ENCODE data around the gene CAMK1D. TPM values are rescaled to one million over a fixed set of nuclear protein-coding genes. Genes with fewer than 3 reads are reported as not detected.

CAMK1D gene
- total and polyA plus RNA-seq, 2 experiments from 2014 or later, result 4.6 to 7.2 TPM

DNA sequence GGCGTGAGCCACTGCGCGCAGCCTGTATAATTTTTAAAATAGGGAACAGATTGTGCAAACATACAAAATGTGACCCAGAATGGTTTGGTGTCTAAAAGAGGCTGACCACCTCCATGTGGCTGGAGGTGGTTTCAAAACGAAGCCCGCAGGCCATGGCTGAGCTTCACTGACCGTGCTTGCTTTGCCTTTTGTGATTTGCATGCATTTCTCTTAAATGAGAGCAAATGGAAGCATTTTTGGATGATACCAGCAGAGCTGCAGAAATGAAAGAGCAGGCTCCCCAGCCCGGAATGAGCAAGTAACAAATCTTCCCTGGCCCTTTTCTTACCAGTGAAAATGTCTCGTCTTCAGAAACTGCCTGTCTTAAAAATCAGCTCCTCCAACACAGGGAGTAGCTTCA, 239.9 kb downstream of the CAMK1D start:
- Histone ChIP-seq H3K27me3 (ENCODE audit: insufficient read depth) (no peaks in the 10 kb centered on the region), H3K4me3 (no peak overlapping the region), H4K20me1 (replicated peaks; ENCODE audit: insufficient read depth) (no peaks in the 10 kb centered on the region), H3K9me2 (ENCODE audit: insufficient read depth) (no peaks in the 10 kb centered on the region), H3K36me3 (ENCODE audit: insufficient read depth) (no peaks in the 10 kb centered on the region), H3K4me1 (ENCODE audit: insufficient read depth) (peaks cover 3% of the 10 kb centered on the region; the same call in 1 of the 2 replicates), H3F3A (replicated peaks; ENCODE audit: low read depth) (no peaks in the 10 kb centered on the region), H2AFZ (no peak overlapping the region), H3K79me2 (replicated peaks; ENCODE audit: insufficient read depth) (no peaks in the 10 kb centered on the region), H3K4me2 (no peak overlapping the region), H3K27ac (ENCODE audit: low read depth) (no peak overlapping the region)
- DNase-seq (ENCODE audit: low spot score) (no peak), ATAC-seq (no peak)
- Mint-ChIP-seq H3K9me3 (peaks cover 3% of the 10 kb centered on the region; the same call in 1 of the 3 replicates), H3K27me3 (ENCODE audit: insufficient read depth, low read depth, poor library complexity) (no peaks in the 10 kb centered on the region), H3K27ac (no peak overlapping the region), H3K36me3 (ENCODE audit: low read depth) (no peaks in the 10 kb centered on the region), H3K4me1 (peaks cover 11% of the 10 kb centered on the region), H3K4me3 (no peak overlapping the region)
- no peak for TF ChIP-seq STAT1 (IDR thresholded peaks at IDR 0.05; ENCODE audit: unreplicated experiment)
- TF ChIP-seq EZH2phosphoT487 (IDR thresholded peaks at IDR 0.05; ENCODE audit: unreplicated experiment), result no peak
- TF ChIP-seq, protein P1, sequence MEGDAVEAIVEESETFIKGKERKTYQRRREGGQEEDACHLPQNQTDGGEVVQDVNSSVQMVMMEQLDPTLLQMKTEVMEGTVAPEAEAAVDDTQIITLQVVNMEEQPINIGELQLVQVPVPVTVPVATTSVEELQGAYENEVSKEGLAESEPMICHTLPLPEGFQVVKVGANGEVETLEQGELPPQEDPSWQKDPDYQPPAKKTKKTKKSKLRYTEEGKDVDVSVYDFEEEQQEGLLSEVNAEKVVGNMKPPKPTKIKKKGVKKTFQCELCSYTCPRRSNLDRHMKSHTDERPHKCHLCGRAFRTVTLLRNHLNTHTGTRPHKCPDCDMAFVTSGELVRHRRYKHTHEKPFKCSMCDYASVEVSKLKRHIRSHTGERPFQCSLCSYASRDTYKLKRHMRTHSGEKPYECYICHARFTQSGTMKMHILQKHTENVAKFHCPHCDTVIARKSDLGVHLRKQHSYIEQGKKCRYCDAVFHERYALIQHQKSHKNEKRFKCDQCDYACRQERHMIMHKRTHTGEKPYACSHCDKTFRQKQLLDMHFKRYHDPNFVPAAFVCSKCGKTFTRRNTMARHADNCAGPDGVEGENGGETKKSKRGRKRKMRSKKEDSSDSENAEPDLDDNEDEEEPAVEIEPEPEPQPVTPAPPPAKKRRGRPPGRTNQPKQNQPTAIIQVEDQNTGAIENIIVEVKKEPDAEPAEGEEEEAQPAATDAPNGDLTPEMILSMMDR (conservative IDR thresholded peaks at IDR 0.05; ENCODE audit: low read depth in 2 of 2), result no peak
- TF ChIP-seq CREB1 (CRISPR knock-in tag; IDR thresholded peaks at IDR 0.05; ENCODE audit: low read depth), result no peak
- TF ChIP-seq, protein P2, sequence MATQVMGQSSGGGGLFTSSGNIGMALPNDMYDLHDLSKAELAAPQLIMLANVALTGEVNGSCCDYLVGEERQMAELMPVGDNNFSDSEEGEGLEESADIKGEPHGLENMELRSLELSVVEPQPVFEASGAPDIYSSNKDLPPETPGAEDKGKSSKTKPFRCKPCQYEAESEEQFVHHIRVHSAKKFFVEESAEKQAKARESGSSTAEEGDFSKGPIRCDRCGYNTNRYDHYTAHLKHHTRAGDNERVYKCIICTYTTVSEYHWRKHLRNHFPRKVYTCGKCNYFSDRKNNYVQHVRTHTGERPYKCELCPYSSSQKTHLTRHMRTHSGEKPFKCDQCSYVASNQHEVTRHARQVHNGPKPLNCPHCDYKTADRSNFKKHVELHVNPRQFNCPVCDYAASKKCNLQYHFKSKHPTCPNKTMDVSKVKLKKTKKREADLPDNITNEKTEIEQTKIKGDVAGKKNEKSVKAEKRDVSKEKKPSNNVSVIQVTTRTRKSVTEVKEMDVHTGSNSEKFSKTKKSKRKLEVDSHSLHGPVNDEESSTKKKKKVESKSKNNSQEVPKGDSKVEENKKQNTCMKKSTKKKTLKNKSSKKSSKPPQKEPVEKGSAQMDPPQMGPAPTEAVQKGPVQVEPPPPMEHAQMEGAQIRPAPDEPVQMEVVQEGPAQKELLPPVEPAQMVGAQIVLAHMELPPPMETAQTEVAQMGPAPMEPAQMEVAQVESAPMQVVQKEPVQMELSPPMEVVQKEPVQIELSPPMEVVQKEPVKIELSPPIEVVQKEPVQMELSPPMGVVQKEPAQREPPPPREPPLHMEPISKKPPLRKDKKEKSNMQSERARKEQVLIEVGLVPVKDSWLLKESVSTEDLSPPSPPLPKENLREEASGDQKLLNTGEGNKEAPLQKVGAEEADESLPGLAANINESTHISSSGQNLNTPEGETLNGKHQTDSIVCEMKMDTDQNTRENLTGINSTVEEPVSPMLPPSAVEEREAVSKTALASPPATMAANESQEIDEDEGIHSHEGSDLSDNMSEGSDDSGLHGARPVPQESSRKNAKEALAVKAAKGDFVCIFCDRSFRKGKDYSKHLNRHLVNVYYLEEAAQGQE (IDR thresholded peaks at IDR 0.05; ENCODE audit: unreplicated experiment), result no peak
- no peak for TF ChIP-seq EZH2 (IDR thresholded peaks at IDR 0.05; ENCODE audit: low read depth, unreplicated experiment)
- TF ChIP-seq JUNB (IDR thresholded peaks at IDR 0.05; ENCODE audit: unreplicated experiment), result no peak
- TF ChIP-seq, protein P3, sequence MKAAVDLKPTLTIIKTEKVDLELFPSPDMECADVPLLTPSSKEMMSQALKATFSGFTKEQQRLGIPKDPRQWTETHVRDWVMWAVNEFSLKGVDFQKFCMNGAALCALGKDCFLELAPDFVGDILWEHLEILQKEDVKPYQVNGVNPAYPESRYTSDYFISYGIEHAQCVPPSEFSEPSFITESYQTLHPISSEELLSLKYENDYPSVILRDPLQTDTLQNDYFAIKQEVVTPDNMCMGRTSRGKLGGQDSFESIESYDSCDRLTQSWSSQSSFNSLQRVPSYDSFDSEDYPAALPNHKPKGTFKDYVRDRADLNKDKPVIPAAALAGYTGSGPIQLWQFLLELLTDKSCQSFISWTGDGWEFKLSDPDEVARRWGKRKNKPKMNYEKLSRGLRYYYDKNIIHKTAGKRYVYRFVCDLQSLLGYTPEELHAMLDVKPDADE (IDR thresholded peaks at IDR 0.05), result no peak
- TF ChIP-seq NANOG (IDR thresholded peaks at IDR 0.05; ENCODE audit: borderline replicate concordance), result no peak
- TF ChIP-seq ZNF331 (CRISPR knock-in tag; IDR thresholded peaks at IDR 0.05; ENCODE audit: low read depth), result no peak
- no peak for TF ChIP-seq POLR2AphosphoS5 (IDR thresholded peaks at IDR 0.05; ENCODE audit: low read depth)
- no peak for TF ChIP-seq ZNF114 (CRISPR knock-in tag; IDR thresholded peaks at IDR 0.05)
- TF ChIP-seq, protein P4, sequence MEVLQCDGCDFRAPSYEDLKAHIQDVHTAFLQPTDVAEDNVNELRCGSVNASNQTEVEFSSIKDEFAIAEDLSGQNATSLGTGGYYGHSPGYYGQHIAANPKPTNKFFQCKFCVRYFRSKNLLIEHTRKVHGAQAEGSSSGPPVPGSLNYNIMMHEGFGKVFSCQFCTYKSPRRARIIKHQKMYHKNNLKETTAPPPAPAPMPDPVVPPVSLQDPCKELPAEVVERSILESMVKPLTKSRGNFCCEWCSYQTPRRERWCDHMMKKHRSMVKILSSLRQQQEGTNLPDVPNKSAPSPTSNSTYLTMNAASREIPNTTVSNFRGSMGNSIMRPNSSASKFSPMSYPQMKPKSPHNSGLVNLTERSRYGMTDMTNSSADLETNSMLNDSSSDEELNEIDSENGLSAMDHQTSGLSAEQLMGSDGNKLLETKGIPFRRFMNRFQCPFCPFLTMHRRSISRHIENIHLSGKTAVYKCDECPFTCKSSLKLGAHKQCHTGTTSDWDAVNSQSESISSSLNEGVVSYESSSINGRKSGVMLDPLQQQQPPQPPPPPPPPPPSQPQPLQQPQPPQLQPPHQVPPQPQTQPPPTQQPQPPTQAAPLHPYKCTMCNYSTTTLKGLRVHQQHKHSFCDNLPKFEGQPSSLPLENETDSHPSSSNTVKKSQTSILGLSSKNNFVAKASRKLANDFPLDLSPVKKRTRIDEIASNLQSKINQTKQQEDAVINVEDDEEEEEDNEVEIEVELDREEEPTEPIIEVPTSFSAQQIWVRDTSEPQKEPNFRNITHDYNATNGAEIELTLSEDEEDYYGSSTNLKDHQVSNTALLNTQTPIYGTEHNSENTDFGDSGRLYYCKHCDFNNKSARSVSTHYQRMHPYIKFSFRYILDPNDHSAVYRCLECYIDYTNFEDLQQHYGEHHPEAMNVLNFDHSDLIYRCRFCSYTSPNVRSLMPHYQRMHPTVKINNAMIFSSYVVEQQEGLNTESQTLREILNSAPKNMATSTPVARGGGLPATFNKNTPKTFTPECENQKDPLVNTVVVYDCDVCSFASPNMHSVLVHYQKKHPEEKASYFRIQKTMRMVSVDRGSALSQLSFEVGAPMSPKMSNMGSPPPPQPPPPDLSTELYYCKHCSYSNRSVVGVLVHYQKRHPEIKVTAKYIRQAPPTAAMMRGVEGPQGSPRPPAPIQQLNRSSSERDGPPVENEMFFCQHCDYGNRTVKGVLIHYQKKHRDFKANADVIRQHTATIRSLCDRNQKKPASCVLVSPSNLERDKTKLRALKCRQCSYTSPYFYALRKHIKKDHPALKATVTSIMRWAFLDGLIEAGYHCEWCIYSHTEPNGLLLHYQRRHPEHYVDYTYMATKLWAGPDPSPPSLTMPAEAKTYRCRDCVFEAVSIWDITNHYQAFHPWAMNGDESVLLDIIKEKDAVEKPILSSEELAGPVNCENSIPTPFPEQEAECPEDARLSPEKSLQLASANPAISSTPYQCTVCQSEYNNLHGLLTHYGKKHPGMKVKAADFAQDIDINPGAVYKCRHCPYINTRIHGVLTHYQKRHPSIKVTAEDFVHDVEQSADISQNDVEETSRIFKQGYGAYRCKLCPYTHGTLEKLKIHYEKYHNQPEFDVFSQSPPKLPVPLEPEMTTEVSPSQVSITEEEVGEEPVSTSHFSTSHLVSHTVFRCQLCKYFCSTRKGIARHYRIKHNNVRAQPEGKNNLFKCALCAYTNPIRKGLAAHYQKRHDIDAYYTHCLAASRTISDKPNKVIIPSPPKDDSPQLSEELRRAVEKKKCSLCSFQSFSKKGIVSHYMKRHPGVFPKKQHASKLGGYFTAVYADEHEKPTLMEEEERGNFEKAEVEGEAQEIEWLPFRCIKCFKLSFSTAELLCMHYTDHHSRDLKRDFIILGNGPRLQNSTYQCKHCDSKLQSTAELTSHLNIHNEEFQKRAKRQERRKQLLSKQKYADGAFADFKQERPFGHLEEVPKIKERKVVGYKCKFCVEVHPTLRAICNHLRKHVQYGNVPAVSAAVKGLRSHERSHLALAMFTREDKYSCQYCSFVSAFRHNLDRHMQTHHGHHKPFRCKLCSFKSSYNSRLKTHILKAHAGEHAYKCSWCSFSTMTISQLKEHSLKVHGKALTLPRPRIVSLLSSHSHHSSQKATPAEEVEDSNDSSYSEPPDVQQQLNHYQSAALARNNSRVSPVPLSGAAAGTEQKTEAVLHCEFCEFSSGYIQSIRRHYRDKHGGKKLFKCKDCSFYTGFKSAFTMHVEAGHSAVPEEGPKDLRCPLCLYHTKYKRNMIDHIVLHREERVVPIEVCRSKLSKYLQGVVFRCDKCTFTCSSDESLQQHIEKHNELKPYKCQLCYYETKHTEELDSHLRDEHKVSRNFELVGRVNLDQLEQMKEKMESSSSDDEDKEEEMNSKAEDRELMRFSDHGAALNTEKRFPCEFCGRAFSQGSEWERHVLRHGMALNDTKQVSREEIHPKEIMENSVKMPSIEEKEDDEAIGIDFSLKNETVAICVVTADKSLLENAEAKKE (CRISPR knock-in tag; IDR thresholded peaks at IDR 0.05), result no peak
